ENCODE measurements around the gene ATG4B. TPM values are rescaled to one million over a fixed set of nuclear protein-coding genes. Genes with fewer than 3 reads are reported as not detected.

ATG4B gene
- total and polyA plus RNA-seq, 9 of the 15 experiments (the other 6 are each of a cell fraction or from before 2014, with no cell fraction given) = 5.9 to 58.8 (median 35.6) TPM

- TF ChIP-seq POLR2AphosphoS5 (IDR thresholded peaks at IDR 0.05; ENCODE audit: control insufficient read depth, insufficient read depth, low read depth, low read length) = no peak
- TF ChIP-seq HNRNPK (IDR thresholded peaks at IDR 0.05; ENCODE audit: low read depth, low read length, poor library complexity, severe bottlenecking) = no peak
- TF ChIP-seq SIN3A (IDR thresholded peaks at IDR 0.05; ENCODE audit: borderline replicate concordance in 2 of 2, control insufficient read depth in 1 of 2, low read depth in 2 of 2, low read length in 2 of 2) = no peak
Measured at GRCh38 chr2:241617431-241618154, 19.9 kb upstream of the ATG4B start (continued).

- no peak overlapping the region for H3K9ac ChIP-seq (ENCODE audit: insufficient read depth in 1 of 2, low read depth in 2 of 2, low read length in 2 of 2)
- ChIA-PET POLR2A (interaction anchor here (0.7 to 1.3 kb wide), 2 partner anchors 8 to 14 kb away, joined by 3 to 6 read pairs; no protein-coding TSS in a partner anchor), CTCF (ENCODE audit: low intra/inter-chr PET ratio) (no interaction called here)
- no peak for ATAC-seq
- no peak overlapping the region for H3K4me2 ChIP-seq (ENCODE audit: insufficient read depth, low read length)
- H3K36me3 ChIP-seq (ENCODE audit: control insufficient read depth, insufficient read depth, low read length) = peaks cover 33% of the 10 kb centered on the region; the same call in 2 of the 3 replicates
- H3K4me1 ChIP-seq (replicated peaks in 1 of 2; ENCODE audit: control insufficient read depth in 2 of 2, insufficient read depth in 2 of 2, low read length in 2 of 2) = peaks cover 7 to 19% of the 10 kb centered on the region in 2 experiments; a peak in 3 of 5 replicates
- H3K9me1 ChIP-seq (ENCODE audit: control insufficient read depth, insufficient read depth, low read length) = no peaks in the 10 kb centered on the region
- H3K4me3 ChIP-seq = no peak overlapping the region
- no peak overlapping the region for H2AFZ ChIP-seq (ENCODE audit: low read depth, low read length)
- WGBS (ENCODE audit: insufficient coverage, low coverage, missing lambda C conversion rate) = 89% methylated on average over 4 of the region's 5 CpGs
- intact Hi-C loops (cut with micrococcal nuclease) (no loop called here), in situ Hi-C loops (cut with MboI) (no loop called here)
- peak overlapping the region; percentile 32; the same call in 1 of the 3 replicates for H3K27ac ChIP-seq (ENCODE audit: extremely low read depth, low read depth, low read length)
- no peaks in the 10 kb centered on the region for H3K9me3 ChIP-seq (replicated peaks; ENCODE audit: control insufficient read depth, insufficient read depth, low read depth, low read length)
- peaks cover 8% of the 10 kb centered on the region; the same call in 1 of the 2 replicates for H4K20me1 ChIP-seq (replicated peaks; ENCODE audit: control insufficient read depth, insufficient read depth, low read length)
- H3K79me2 ChIP-seq (ENCODE audit: control insufficient read depth, insufficient read depth, low read length) = peaks cover 63% of the 10 kb centered on the region
- DNase-seq (ENCODE audit: extremely low read depth in 1 of 4, low spot score in 3 of 4) = no peak
- peak; percentile 42 for FAIRE-seq
- BruUV-seq (replicated peaks) = no TSS peak
- H3K27me3 ChIP-seq (ENCODE audit: control insufficient read depth in 2 of 2, insufficient read depth in 2 of 2, low read length in 2 of 2) = no peaks in the 10 kb centered on the region
- no peak for TF ChIP-seq MLX (CRISPR knock-in tag; conservative IDR thresholded peaks at IDR 0.05)
- TF ChIP-seq CREB3 (tag; conservative IDR thresholded peaks at IDR 0.05; ENCODE audit: low read depth) = no peak
- TF ChIP-seq MTF1 (CRISPR knock-in tag; IDR thresholded peaks at IDR 0.05; ENCODE audit: borderline replicate concordance) = no peak
- TF ChIP-seq KLF13 (tag; IDR thresholded peaks at IDR 0.05; ENCODE audit: borderline replicate concordance, low read depth) = no peak
- TF ChIP-seq JUNB (CRISPR knock-in tag; conservative IDR thresholded peaks at IDR 0.05) = no peak
- no peak for TF ChIP-seq MAX (CRISPR knock-in tag; IDR thresholded peaks at IDR 0.05)
- TF ChIP-seq NFE2L1 (tag; IDR thresholded peaks at IDR 0.05; ENCODE audit: borderline replicate concordance, low read depth) = no peak
- no peak for TF ChIP-seq ETV5 (CRISPR knock-in tag; IDR thresholded peaks at IDR 0.05; ENCODE audit: low read depth)
- no peak for TF ChIP-seq ZNF23 (CRISPR knock-in tag; IDR thresholded peaks at IDR 0.05)
- no peak for TF ChIP-seq POLR2B (IDR thresholded peaks at IDR 0.05; ENCODE audit: low read depth, partially characterized antibody)
- TF ChIP-seq SREBF1 (IDR thresholded peaks at IDR 0.05; ENCODE audit: borderline replicate concordance, low read depth, low read length) = no peak
- no peak for TF ChIP-seq HDAC2 (IDR thresholded peaks at IDR 0.05)
Measured at GRCh38 chr2:241618296-241618805, 19.1 kb upstream of the ATG4B start.
